Activated B cell treated with CpG ODN at 0.5 μM for 24 hours (primary cell): Measurements from ENCODE around the gene PLD4. TPM values are rescaled to one million over a fixed set of nuclear protein-coding genes. Genes with fewer than 3 reads are reported as not detected.

Experiments
- ATAC-seq: fragments of 200-7000 bp; cut with Tn5 transposase; one replicate; pipeline ENCODE4 v1.10.0; 2021; ENCODE audit warnings: low read depth, mild to moderate bottlenecking, moderate library complexity
- CTCF ChIA-PET: fragments of 350-600 bp; sonication (Branson Sonifier 250); formaldehyde crosslinking; loops from one replicate; lab custom pipeline; 2021; ENCODE audit warnings: antibody characterized with exemption; lab: Charles Lee
- POLR2A ChIA-PET: fragments of 350-600 bp; sonication (Branson Sonifier 250); formaldehyde crosslinking; loops from one replicate; lab custom pipeline; 2021; ENCODE audit warnings: antibody characterized with exemption; lab: Charles Lee
- DNase-seq: peaks from one replicate; pipeline ENCODE4 v3.0.0; 2022
- H3K27ac Mint-ChIP-seq: one replicate; pipeline ENCODE4 v1.8.0; 2020; ENCODE audit warnings: mixed read lengths
- H3K27me3 Mint-ChIP-seq: one replicate; pipeline ENCODE4 v1.8.0; 2021; ENCODE audit warnings: mixed read lengths
- H3K36me3 Mint-ChIP-seq: one replicate; pipeline ENCODE4 v1.8.0; 2021; ENCODE audit warnings: low read depth, mixed read lengths
- H3K4me1 Mint-ChIP-seq: one replicate; pipeline ENCODE4 v1.8.0; 2021; ENCODE audit warnings: mixed read lengths
- H3K4me3 Mint-ChIP-seq: one replicate; pipeline ENCODE4 v1.8.0; 2020; ENCODE audit warnings: mild to moderate bottlenecking, mixed read lengths
- H3K9me3 Mint-ChIP-seq: one replicate; pipeline ENCODE4 v1.8.0; 2020; ENCODE audit warnings: mixed read lengths
- intact Hi-C: fragments of 100-400 bp; cut with micrococcal nuclease; formaldehyde crosslinking; loops from one replicate; pipeline ENCODE4 v1.15.1; 2024
- total RNA-seq: library from RNA; stranded (reverse); gene quantifications from 2 replicates; pipeline ENCODE4 v1.2.3, GENCODE V29; 2022
- TF ChIP-seq, protein P1 (sequence below): fragments of 200-600 bp; IDR thresholded peaks from one replicate; pipeline ENCODE4 v1.8.0; 2022; ENCODE audit warnings: antibody characterized with exemption, mild to moderate bottlenecking

PLD4 gene
- total RNA-seq, 1 donor from 2014 or later: 473 TPM

DNA sequence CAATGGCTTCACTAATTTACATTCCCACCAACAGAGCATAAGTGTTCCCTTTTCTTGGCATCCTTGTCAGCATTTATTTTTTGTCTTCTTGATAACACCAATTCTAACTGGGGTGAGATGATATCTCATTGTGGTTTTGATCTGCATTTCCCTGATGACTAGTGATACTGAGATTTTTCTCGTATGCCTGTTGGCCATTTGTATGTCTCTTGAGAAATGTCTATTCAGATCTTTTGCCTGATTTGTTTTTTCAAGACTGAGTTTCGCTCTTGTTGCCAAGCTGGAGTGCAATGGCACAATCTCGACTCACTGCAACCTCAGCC, 4.7 kb upstream of the PLD4 start:
- Mint-ChIP-seq H3K9me3 (no peaks in the 10 kb centered on the region), H3K27ac (peak overlapping the region; percentile 76), H3K4me1 (peaks cover 54% of the 10 kb centered on the region), H3K27me3 (no peaks in the 10 kb centered on the region), H3K36me3 (no peaks in the 10 kb centered on the region), H3K4me3 (peak overlapping the region; percentile 62)
- ChIA-PET CTCF (interaction anchor here (1.6 kb wide), 1 partner anchor 24 kb away, joined by 3 read pairs; no protein-coding TSS in a partner anchor), POLR2A (interaction anchor here (7.0 kb wide), 1 partner anchor 15 kb away, joined by 114 read pairs; no protein-coding TSS in a partner anchor)
- ATAC-seq (no peak), DNase-seq (no peak)
- TF ChIP-seq, protein P1, sequence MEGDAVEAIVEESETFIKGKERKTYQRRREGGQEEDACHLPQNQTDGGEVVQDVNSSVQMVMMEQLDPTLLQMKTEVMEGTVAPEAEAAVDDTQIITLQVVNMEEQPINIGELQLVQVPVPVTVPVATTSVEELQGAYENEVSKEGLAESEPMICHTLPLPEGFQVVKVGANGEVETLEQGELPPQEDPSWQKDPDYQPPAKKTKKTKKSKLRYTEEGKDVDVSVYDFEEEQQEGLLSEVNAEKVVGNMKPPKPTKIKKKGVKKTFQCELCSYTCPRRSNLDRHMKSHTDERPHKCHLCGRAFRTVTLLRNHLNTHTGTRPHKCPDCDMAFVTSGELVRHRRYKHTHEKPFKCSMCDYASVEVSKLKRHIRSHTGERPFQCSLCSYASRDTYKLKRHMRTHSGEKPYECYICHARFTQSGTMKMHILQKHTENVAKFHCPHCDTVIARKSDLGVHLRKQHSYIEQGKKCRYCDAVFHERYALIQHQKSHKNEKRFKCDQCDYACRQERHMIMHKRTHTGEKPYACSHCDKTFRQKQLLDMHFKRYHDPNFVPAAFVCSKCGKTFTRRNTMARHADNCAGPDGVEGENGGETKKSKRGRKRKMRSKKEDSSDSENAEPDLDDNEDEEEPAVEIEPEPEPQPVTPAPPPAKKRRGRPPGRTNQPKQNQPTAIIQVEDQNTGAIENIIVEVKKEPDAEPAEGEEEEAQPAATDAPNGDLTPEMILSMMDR: no peak
- intact Hi-C loops: loop anchor here (5.0 to 10.0 kb wide), 2 partner anchors 93 to 235 kb away; partner anchors contain the start of gene INF2

DNA sequence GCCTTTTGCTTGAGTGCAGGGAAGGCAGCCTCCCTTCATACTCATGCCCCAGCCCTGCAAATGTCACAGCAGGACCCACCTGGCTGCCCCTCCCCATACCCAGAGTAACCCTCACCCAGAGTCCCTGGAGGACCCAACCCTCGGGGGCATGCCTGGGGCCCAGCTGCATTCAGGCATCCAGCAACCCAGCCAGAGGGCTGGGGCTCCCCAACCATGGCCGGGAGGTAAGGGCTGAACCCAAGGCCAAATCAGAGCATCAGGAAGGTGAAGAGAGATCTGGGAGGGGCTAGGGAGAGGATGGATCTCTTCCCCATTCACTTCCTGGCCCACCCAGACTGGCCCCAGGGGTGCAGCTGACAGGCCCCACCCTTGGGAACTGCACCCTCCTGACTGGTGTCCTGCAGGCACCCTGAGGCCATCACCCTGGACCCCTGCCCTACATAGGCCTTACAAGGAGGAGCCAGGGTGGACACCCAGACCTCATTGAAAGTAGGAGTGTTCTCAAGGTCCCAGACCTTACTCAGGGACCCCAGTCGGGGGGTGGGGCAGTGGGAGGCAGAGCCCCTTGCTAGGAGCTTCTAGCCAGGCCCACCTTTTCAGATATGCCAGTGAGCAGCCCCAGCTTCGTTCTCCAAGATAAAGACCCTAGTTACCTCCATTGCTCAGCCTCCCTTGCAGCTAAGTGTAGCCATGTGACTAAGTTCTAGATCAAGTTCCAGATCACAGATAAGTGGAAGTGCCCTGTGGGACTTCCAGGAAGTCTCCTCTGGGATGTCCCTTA, 849 bp upstream of the PLD4 start:
- H3K27ac Mint-ChIP-seq: peak overlapping the region; percentile 92

DNA sequence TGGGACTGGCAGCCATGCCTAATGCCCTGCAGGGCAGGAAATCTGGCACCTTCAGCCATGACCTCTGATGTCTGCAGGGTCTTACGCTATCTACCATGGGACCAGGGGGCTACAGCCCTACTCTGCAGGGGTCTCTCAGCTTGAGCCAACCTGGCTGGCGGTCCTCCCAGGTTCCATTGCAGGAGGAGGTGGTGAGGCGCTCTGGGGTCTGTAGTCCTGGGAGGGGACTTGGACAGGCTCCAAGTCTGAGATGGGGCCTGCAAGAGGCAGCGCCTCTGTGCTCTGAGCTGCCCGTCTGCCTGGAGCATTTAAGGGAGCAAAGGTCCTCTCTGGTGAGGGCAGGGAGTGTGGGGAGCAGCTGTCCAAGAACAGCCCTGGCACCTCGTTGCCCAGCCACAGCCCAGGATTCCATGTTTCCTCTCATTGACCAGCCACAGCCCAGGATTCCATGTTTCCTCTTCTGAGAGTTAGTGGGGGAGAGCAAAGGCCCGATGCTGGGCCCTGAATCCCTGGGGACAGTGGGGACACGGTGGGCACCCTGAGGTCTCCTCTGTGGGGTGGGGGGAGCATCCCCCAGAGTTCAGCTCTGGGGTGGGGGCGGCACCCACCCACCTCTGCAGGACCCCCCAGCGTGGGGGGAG, 655 bp downstream of the PLD4 start:
- intact Hi-C loops: loop anchor here (5.0 to 10.0 kb wide), 3 partner anchors 137 to 567 kb away; partner anchors contain the start of genes INF2 and TEDC1
- TF ChIP-seq, protein P1: no peak
- ChIA-PET POLR2A (interaction anchor here (0.5 to 7.0 kb wide), 10 partner anchors 10 to 646 kb away, joined by 3 to 114 read pairs (median 5); partner anchors contain the start of genes CLBA1 and GPR132), CTCF (interaction anchor here (1.4 to 2.1 kb wide), 3 partner anchors 8 to 29 kb away, joined by 4 to 10 read pairs (median 6); no protein-coding TSS in a partner anchor)
- no peaks in the 10 kb centered on the region for H3K9me3 Mint-ChIP-seq
- H3K4me3 Mint-ChIP-seq: peak overlapping the region; percentile 88
- no peaks in the 10 kb centered on the region for H3K27me3 Mint-ChIP-seq
- peaks cover 23% of the 10 kb centered on the region for H3K36me3 Mint-ChIP-seq
- DNase-seq (peak; percentile 34), ATAC-seq (no peak)
- H3K4me1 Mint-ChIP-seq: peaks cover 76% of the 10 kb centered on the region
- peak overlapping the region; percentile 92 for H3K27ac Mint-ChIP-seq

More for the DNA sequence above, 849 bp upstream of the PLD4 start:
- TF ChIP-seq, protein P1: no peak
- intact Hi-C loops: loop anchor here (1.0 to 10.0 kb wide), 3 partner anchors 9 to 239 kb away; partner anchors contain the start of gene INF2
- peak overlapping the region; percentile 88 for H3K4me3 Mint-ChIP-seq
- DNase-seq: peak; percentile 58
- H3K27me3 Mint-ChIP-seq: no peaks in the 10 kb centered on the region
- H3K36me3 Mint-ChIP-seq: peaks cover 8% of the 10 kb centered on the region
- H3K9me3 Mint-ChIP-seq: no peaks in the 10 kb centered on the region
- peaks cover 83% of the 10 kb centered on the region for H3K4me1 Mint-ChIP-seq
- CTCF ChIA-PET: interaction anchor here (1.4 to 2.1 kb wide), 4 partner anchors 9 to 28 kb away, joined by 4 to 10 read pairs (median 6); no protein-coding TSS in a partner anchor
- POLR2A ChIA-PET: interaction anchor here (0.9 to 7.0 kb wide), 10 partner anchors 11 to 266 kb away, joined by 3 to 114 read pairs (median 5); partner anchors contain the start of genes CDCA4, CLBA1 and GPR132
- ATAC-seq: peak; percentile 36

DNA sequence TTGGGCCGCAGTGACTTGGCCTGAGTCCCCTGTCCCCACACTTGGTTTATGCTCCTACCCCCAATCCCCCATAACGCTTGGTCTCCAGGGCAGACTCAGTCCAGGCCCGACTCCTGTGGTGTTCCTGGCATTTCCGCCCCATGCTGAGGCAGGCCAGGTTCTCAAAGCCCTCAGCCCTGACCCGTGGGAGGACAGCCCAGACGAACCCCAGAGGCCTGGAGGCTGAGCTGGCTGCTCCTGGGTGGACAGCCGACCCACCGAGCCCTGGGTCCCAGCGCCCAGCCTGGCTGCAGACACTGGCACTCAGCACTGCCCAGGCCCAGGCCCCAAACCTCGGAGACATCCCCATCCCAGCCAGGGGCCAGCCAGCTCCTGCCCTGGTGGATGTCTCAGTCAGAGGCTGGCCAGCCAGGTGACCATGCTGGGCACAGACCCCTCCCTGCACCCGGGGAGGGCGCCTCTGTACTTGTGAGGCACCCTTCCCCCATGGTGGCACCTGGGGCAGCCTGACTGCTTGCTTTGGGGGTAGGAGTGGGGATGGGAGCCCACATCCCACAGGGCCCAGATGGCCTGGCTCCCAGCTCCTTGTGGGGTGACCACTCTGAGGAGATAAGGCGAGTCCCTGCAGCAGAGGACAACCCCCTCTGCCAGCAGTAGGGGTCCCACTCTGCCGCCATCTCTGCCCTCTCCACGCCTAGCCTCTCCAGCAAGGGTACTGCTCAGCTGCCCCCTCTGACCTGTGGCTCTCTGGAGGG, 1.4 kb downstream of the PLD4 start:
- Mint-ChIP-seq H3K9me3 (no peaks in the 10 kb centered on the region), H3K4me1 (peaks cover 69% of the 10 kb centered on the region), H3K27me3 (no peaks in the 10 kb centered on the region), H3K4me3 (peak overlapping the region; percentile 88), H3K27ac (peak overlapping the region; percentile 91), H3K36me3 (peaks cover 28% of the 10 kb centered on the region)
- ATAC-seq (no peak), DNase-seq (peak; percentile 47)
- ChIA-PET POLR2A (interaction anchor here (0.9 to 7.0 kb wide), 4 partner anchors 9 to 139 kb away, joined by 5 to 114 read pairs (median 17); partner anchors contain the start of gene GPR132), CTCF (interaction anchor here (2.1 kb wide), 1 partner anchor 30 kb away, joined by 10 read pairs; no protein-coding TSS in a partner anchor)
- TF ChIP-seq, protein P1: no peak
- intact Hi-C loops: loop anchor here (1.0 to 10.0 kb wide), 7 partner anchors 8 to 566 kb away; partner anchors contain the start of genes CDCA4, INF2 and TEDC1
